Activated CD4-positive, alpha-beta memory T cell treated with anti-CD3 and anti-CD28 coated beads, Interleukin-2, amount 10 ng/mL, durations not matched to agents 7 days and 5 days (primary cell): ENCODE measurements around the gene CD109. TPM values are rescaled to one million over a fixed set of nuclear protein-coding genes. Genes with fewer than 3 reads are reported as not detected.
"Not testable (repeated sequence)": the region's sequence is repeated elsewhere in the genome, so short reads cannot be mapped to it uniquely, and the experiment has no call there.

Source experiments
- CTCF ChIA-PET: fragments of 350-600 bp; sonication (Branson Sonifier 250); formaldehyde crosslinking; loops from one replicate; lab custom pipeline; 2021; ENCODE audit warnings: antibody characterized with exemption, inconsistent platforms; lab: Charles Lee
- POLR2A ChIA-PET: fragments of 350-600 bp; sonication (Branson Sonifier 250); formaldehyde crosslinking; loops from one replicate; lab custom pipeline; 2021; ENCODE audit warnings: antibody characterized with exemption; lab: Charles Lee
- DNase-seq: peaks from one replicate; pipeline ENCODE4 v3.0.0-alpha.2; 2020
- H3K27ac Mint-ChIP-seq: one replicate; pipeline ENCODE4 v1.8.0; 2021; ENCODE audit warnings: mild to moderate bottlenecking, mixed read lengths
- H3K27me3 Mint-ChIP-seq: one replicate; pipeline ENCODE4 v1.8.0; 2021; ENCODE audit warnings: mixed read lengths
- H3K36me3 Mint-ChIP-seq: one replicate; pipeline ENCODE4 v1.8.0; 2021; ENCODE audit warnings: low read depth, mixed read lengths
- H3K4me1 Mint-ChIP-seq: one replicate; pipeline ENCODE4 v1.8.0; 2021; ENCODE audit warnings: mixed read lengths
- H3K4me3 Mint-ChIP-seq: one replicate; pipeline ENCODE4 v1.8.0; 2021; ENCODE audit warnings: mild to moderate bottlenecking, mixed read lengths
- H3K9me3 Mint-ChIP-seq: one replicate; pipeline ENCODE4 v1.8.0; 2021; ENCODE audit warnings: mixed read lengths
- total RNA-seq, 2 experiments: library from RNA; stranded (reverse); gene quantifications; one replicate each; pipeline ENCODE4 v1.2.3, GENCODE V29; 2021

The CD109 gene
- total RNA-seq, 2 experiments from 2014 or later = 13.6 to 15.0 TPM

GRCh38 chr6:73713426-73714147 is 17.6 kb downstream of the CD109 start:
- no peaks in the 10 kb centered on the region for H3K27me3 Mint-ChIP-seq
- ChIA-PET CTCF (interaction anchor here (1.0 to 1.6 kb wide), 3 partner anchors 17 to 60 kb away, joined by 3 to 8 read pairs (median 4); partner anchors contain the start of gene SLC17A5), POLR2A (interaction anchor here (0.7 to 1.5 kb wide), 2 partner anchors 13 to 18 kb away, joined by 3 to 4 read pairs; no protein-coding TSS in a partner anchor)
- H3K9me3 Mint-ChIP-seq = no peaks in the 10 kb centered on the region
- H3K4me3 Mint-ChIP-seq = no peak overlapping the region
- peaks cover 27% of the 10 kb centered on the region for H3K36me3 Mint-ChIP-seq
- DNase-seq = no peak
- peaks cover 11% of the 10 kb centered on the region for H3K4me1 Mint-ChIP-seq
- no peak overlapping the region for H3K27ac Mint-ChIP-seq

GRCh38 chr6:73715111-73715508 is 19.1 kb downstream of the CD109 start:
- H3K9me3 Mint-ChIP-seq, H3K27me3 Mint-ChIP-seq, CTCF ChIA-PET, DNase-seq, H3K4me3 Mint-ChIP-seq, H3K27ac Mint-ChIP-seq, POLR2A ChIA-PET: not testable (repeated sequence)
- Mint-ChIP-seq H3K36me3 (peaks cover 20% of the 10 kb centered on the region), H3K4me1 (peaks cover 11% of the 10 kb centered on the region)

- Mint-ChIP-seq H3K4me3 (no peak overlapping the region), H3K4me1 (peaks cover 17% of the 10 kb centered on the region), H3K36me3 (peaks cover 26% of the 10 kb centered on the region), H3K27ac (no peak overlapping the region), H3K27me3 (no peaks in the 10 kb centered on the region), H3K9me3 (no peaks in the 10 kb centered on the region)
- CTCF ChIA-PET = interaction anchor here (1.1 kb wide), 1 partner anchor 14 kb away, joined by 3 read pairs; no protein-coding TSS in a partner anchor
- POLR2A ChIA-PET = no interaction called here
- no peak for DNase-seq
Observed at GRCh38 chr6:73719046-73719445, 23.0 kb downstream of the CD109 start.

GRCh38 chr6:73722318-73723060 is 26.5 kb downstream of the CD109 start:
- H3K4me3 Mint-ChIP-seq = no peak overlapping the region
- DNase-seq = peak; percentile 31
- peaks cover 18% of the 10 kb centered on the region for H3K36me3 Mint-ChIP-seq
- H3K27me3 Mint-ChIP-seq = no peaks in the 10 kb centered on the region
- H3K27ac Mint-ChIP-seq = peak overlapping the region; percentile 48
- ChIA-PET CTCF (interaction anchor here (0.9 to 1.9 kb wide), 3 partner anchors 10 to 68 kb away, joined by 4 to 9 read pairs (median 4); no protein-coding TSS in a partner anchor), POLR2A (interaction anchor here (1.1 to 1.2 kb wide), 2 partner anchors 69 to 71 kb away, joined by 3 read pairs; partner anchors contain the start of gene SLC17A5)
- peaks cover 28% of the 10 kb centered on the region for H3K4me1 Mint-ChIP-seq
- no peaks in the 10 kb centered on the region for H3K9me3 Mint-ChIP-seq

- peaks cover 17% of the 10 kb centered on the region for H3K36me3 Mint-ChIP-seq
- H3K27me3 Mint-ChIP-seq, H3K4me3 Mint-ChIP-seq, DNase-seq, POLR2A ChIA-PET, H3K9me3 Mint-ChIP-seq: not testable (repeated sequence)
- peak overlapping the region; percentile 2 for H3K27ac Mint-ChIP-seq
- H3K4me1 Mint-ChIP-seq = peaks cover 29% of the 10 kb centered on the region
- CTCF ChIA-PET = interaction anchor here (1.2 kb wide), 1 partner anchor 9 kb away, joined by 9 read pairs; no protein-coding TSS in a partner anchor
Observed at GRCh38 chr6:73723480-73723879, 27.5 kb downstream of the CD109 start.

- Mint-ChIP-seq H3K27me3 (no peaks in the 10 kb centered on the region), H3K9me3 (no peaks in the 10 kb centered on the region), H3K4me3 (no peak overlapping the region), H3K27ac (no peak overlapping the region), H3K36me3 (peaks cover 19% of the 10 kb centered on the region), H3K4me1 (peaks cover 33% of the 10 kb centered on the region)
- no peak for DNase-seq
- ChIA-PET POLR2A (no interaction called here), CTCF (no interaction called here)
Observed at GRCh38 chr6:73724389-73724788, 28.4 kb downstream of the CD109 start.

GRCh38 chr6:73725192-73725591 is 29.2 kb downstream of the CD109 start:
- H3K4me3 Mint-ChIP-seq, POLR2A ChIA-PET, H3K9me3 Mint-ChIP-seq, H3K27me3 Mint-ChIP-seq: not testable (repeated sequence)
- CTCF ChIA-PET = interaction anchor here (1.6 kb wide), 1 partner anchor 14 kb away, joined by 4 read pairs; no protein-coding TSS in a partner anchor
- H3K27ac Mint-ChIP-seq = peak overlapping the region; percentile 45
- peaks cover 19% of the 10 kb centered on the region for H3K36me3 Mint-ChIP-seq
- DNase-seq = peak; percentile 31
- H3K4me1 Mint-ChIP-seq = peaks cover 33% of the 10 kb centered on the region

- Mint-ChIP-seq H3K4me1 (peaks cover 32% of the 10 kb centered on the region), H3K4me3 (no peak overlapping the region), H3K9me3 (no peaks in the 10 kb centered on the region), H3K27ac (no peak overlapping the region), H3K27me3 (no peaks in the 10 kb centered on the region), H3K36me3 (peaks cover 16% of the 10 kb centered on the region)
- POLR2A ChIA-PET = interaction anchor here (1.4 kb wide), 1 partner anchor 13 kb away, joined by 3 read pairs; no protein-coding TSS in a partner anchor
- DNase-seq = no peak
- CTCF ChIA-PET = interaction anchor here (1.3 kb wide), 1 partner anchor 9 kb away, joined by 3 read pairs; no protein-coding TSS in a partner anchor
Observed at GRCh38 chr6:73727114-73727513, 31.1 kb downstream of the CD109 start.

GRCh38 chr6:73728548-73729205 is 32.7 kb downstream of the CD109 start:
- CTCF ChIA-PET = interaction anchor here (0.9 kb wide), 3 partner anchors 8 to 53 kb away, joined by 3 to 4 read pairs (median 4); no protein-coding TSS in a partner anchor
- Mint-ChIP-seq H3K4me3 (no peak overlapping the region), H3K27ac (peak overlapping the region; percentile 27)

GRCh38 chr6:73731285-73731684 is 35.3 kb downstream of the CD109 start:
- ChIA-PET CTCF (interaction anchor here (1.0 to 4.8 kb wide), 3 partner anchors 17 to 56 kb away, joined by 3 to 89 read pairs (median 4); no protein-coding TSS in a partner anchor), POLR2A (no interaction called here)
- H3K4me1 Mint-ChIP-seq = peaks cover 14% of the 10 kb centered on the region
- H3K27ac Mint-ChIP-seq = no peak overlapping the region
- H3K36me3 Mint-ChIP-seq = peaks cover 7% of the 10 kb centered on the region
- H3K9me3 Mint-ChIP-seq = no peaks in the 10 kb centered on the region
- no peak overlapping the region for H3K4me3 Mint-ChIP-seq
- DNase-seq = no peak
- no peaks in the 10 kb centered on the region for H3K27me3 Mint-ChIP-seq

More at GRCh38 chr6:73728548-73729205, 32.7 kb downstream of the CD109 start:
- DNase-seq = peak; percentile 36
- H3K27me3 Mint-ChIP-seq = no peaks in the 10 kb centered on the region
- H3K9me3 Mint-ChIP-seq = no peaks in the 10 kb centered on the region
- POLR2A ChIA-PET = interaction anchor here (1.0 to 1.3 kb wide), 2 partner anchors 8 to 1515 kb away, joined by 3 read pairs; partner anchors contain the start of gene COX7A2
- H3K36me3 Mint-ChIP-seq = peaks cover 8% of the 10 kb centered on the region
- H3K4me1 Mint-ChIP-seq = peaks cover 21% of the 10 kb centered on the region

- ChIA-PET POLR2A (interaction anchor here (0.6 to 1.9 kb wide), 5 partner anchors 11 to 80 kb away, joined by 3 to 8 read pairs (median 3); partner anchors contain the start of gene CD109), CTCF (interaction anchor here (0.6 to 4.8 kb wide), 27 partner anchors 9 to 1480 kb away, joined by 3 to 89 read pairs (median 5); partner anchors contain the start of gene SLC17A5)
- DNase-seq = peak; percentile 78
- Mint-ChIP-seq H3K4me1 (peaks cover 9% of the 10 kb centered on the region), H3K4me3 (no peak overlapping the region), H3K36me3 (peaks cover 5% of the 10 kb centered on the region), H3K9me3 (no peaks in the 10 kb centered on the region), H3K27me3 (no peaks in the 10 kb centered on the region), H3K27ac (no peak overlapping the region)
Observed at GRCh38 chr6:73732845-73733675, 37.1 kb downstream of the CD109 start.
